BJ (cell line): Measurements from ENCODE around the gene MADCAM1. TPM values are rescaled to one million over a fixed set of nuclear protein-coding genes. Genes with fewer than 3 reads are reported as not detected.
"Not testable (repeated sequence)": the region's sequence is repeated elsewhere in the genome, so short reads cannot be mapped to it uniquely, and the experiment has no call there.

ENCODE experiments used
- CTCF ChIA-PET: fragments of 350-600 bp; formaldehyde crosslinking; extraction: SDS; loops from one replicate; lab custom pipeline; 2021; ENCODE audit warnings: antibody characterized with exemption, inconsistent platforms; lab: Yijun Ruan, JAX
- POLR2A ChIA-PET: fragments of 300-600 bp; sonication (Branson Sonifier 250); formaldehyde crosslinking; extraction: SDS; loops from one replicate; lab custom pipeline; 2021; ENCODE audit warnings: antibody characterized with exemption; lab: Charles Lee
- DNase-seq: peaks from one replicate; pipeline ENCODE4 v3.0.0-alpha.2; 2011; ENCODE audit warnings: low read depth
- H3K27me3 ChIP-seq: 2 replicates; pipeline ENCODE4 v1.6.0; 2011; ENCODE audit warnings: low read length; ENCODE audit not compliant: control insufficient read depth, insufficient read depth
- H3K36me3 ChIP-seq: 2 replicates; pipeline ENCODE4 v1.5.1; 2011; ENCODE audit warnings: low read length; ENCODE audit not compliant: control insufficient read depth, insufficient read depth
- H3K4me3 ChIP-seq: 2 replicates; pipeline ENCODE4 v1.5.1; 2011; ENCODE audit warnings: low read depth, mild to moderate bottlenecking, control low read depth, low read length
- polyA minus RNA-seq: library from RNA; depleted of rRNA, polyadenylated mRNA; stranded (reverse); fragments of >200 nt; gene quantifications from 2 replicates; pipeline ENCODE4 v1.2.3, GENCODE V29; 2011; rRNA and poly(A)+ RNA removed
- polyA plus RNA-seq: library from polyadenylated mRNA; depleted of rRNA; stranded (reverse); fragments of >200 nt; gene quantifications from 2 replicates; pipeline ENCODE4 v1.2.3, GENCODE V29; 2011; rRNA removed
- TF ChIP-seq, protein P1 (sequence below): IDR thresholded peaks from 2 replicates; pipeline ENCODE4 v1.5.1; 2011; ENCODE audit warnings: low read depth, mild to moderate bottlenecking, control low read depth, inconsistent platforms, low read length, moderate library complexity; ENCODE audit not compliant: insufficient read depth

The MADCAM1 gene
- 0.10 TPM in 1 of 2 replicates, not detected in the other for polyA plus RNA-seq
- polyA minus RNA-seq, result not detected in 2 replicates

- ChIA-PET POLR2A (interaction anchor here (0.6 kb wide), 1 partner anchor 773 kb away, joined by 4 read pairs; the partner anchor contains the start of gene CIRBP), CTCF (interaction anchor here (0.6 to 1.9 kb wide), 2 partner anchors 10 to 29 kb away, joined by 3 to 16 read pairs; no protein-coding TSS in a partner anchor)
- Histone ChIP-seq H3K4me3 (no peak within 1 kb of the TSS), H3K36me3 (no peaks in the 10 kb centered on the region), H3K27me3 (peaks cover 11% of the 10 kb centered on the region)
- no peak for DNase-seq
- TF ChIP-seq, protein P1, sequence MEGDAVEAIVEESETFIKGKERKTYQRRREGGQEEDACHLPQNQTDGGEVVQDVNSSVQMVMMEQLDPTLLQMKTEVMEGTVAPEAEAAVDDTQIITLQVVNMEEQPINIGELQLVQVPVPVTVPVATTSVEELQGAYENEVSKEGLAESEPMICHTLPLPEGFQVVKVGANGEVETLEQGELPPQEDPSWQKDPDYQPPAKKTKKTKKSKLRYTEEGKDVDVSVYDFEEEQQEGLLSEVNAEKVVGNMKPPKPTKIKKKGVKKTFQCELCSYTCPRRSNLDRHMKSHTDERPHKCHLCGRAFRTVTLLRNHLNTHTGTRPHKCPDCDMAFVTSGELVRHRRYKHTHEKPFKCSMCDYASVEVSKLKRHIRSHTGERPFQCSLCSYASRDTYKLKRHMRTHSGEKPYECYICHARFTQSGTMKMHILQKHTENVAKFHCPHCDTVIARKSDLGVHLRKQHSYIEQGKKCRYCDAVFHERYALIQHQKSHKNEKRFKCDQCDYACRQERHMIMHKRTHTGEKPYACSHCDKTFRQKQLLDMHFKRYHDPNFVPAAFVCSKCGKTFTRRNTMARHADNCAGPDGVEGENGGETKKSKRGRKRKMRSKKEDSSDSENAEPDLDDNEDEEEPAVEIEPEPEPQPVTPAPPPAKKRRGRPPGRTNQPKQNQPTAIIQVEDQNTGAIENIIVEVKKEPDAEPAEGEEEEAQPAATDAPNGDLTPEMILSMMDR, result no peak
These were observed at the start of gene MADCAM1 for GRCh38 chr19:496112-496665. Gene MADCAM1, plus strand, starts transcription at chr19:496486. Its CDS starts 14 bp downstream, at chr19:496500.

GRCh38 chr19:447064-447426 is 49.2 kb upstream of the MADCAM1 start:
- no peaks in the 10 kb centered on the region for H3K27me3 ChIP-seq
- TF ChIP-seq, protein P1, result no peak
- H3K36me3 ChIP-seq, result no peaks in the 10 kb centered on the region
- ChIA-PET CTCF (no interaction called here), POLR2A (no interaction called here)
- DNase-seq, result no peak
- H3K4me3 ChIP-seq, result no peak overlapping the region

- DNase-seq, result no peak
- POLR2A ChIA-PET, result no interaction called here
- H3K4me3 ChIP-seq, result no peak overlapping the region
These were observed 48.3 kb upstream of the MADCAM1 start for GRCh38 chr19:447816-448560.

GRCh38 chr19:449916-450315 is 46.4 kb upstream of the MADCAM1 start:
- H3K4me3 ChIP-seq, result no peak overlapping the region
- no peak for DNase-seq
- TF ChIP-seq, protein P1, result no peak
- POLR2A ChIA-PET, result no interaction called here
- no peaks in the 10 kb centered on the region for H3K36me3 ChIP-seq
- H3K27me3 ChIP-seq, result no peaks in the 10 kb centered on the region
- CTCF ChIA-PET, result no interaction called here

More at GRCh38 chr19:447816-448560, 48.3 kb upstream of the MADCAM1 start:
- TF ChIP-seq, protein P1, result no peak
- H3K27me3 ChIP-seq, result no peaks in the 10 kb centered on the region
- CTCF ChIA-PET, result interaction anchor here (0.6 to 1.0 kb wide), 2 partner anchors 9 to 47 kb away, joined by 3 read pairs; no protein-coding TSS in a partner anchor
- no peaks in the 10 kb centered on the region for H3K36me3 ChIP-seq

GRCh38 chr19:450912-451481 is 45.3 kb upstream of the MADCAM1 start:
- H3K36me3 ChIP-seq, CTCF ChIA-PET, DNase-seq, H3K27me3 ChIP-seq, POLR2A ChIA-PET, H3K4me3 ChIP-seq: not testable (repeated sequence)
